Activated T-helper 2 cell treated with anti-CD3 and anti-CD28 coated beads, Interferon-gamma antibody, Interleukin-2, Interleukin-4, amounts not matched to agents 10 μg/mL and 5 μg/mL and 100 μg/mL, durations not matched to agents 14 hours and 24 hours and 36 hours (primary cell): ENCODE data around the gene ZBTB18. TPM values are rescaled to one million over a fixed set of nuclear protein-coding genes. Genes with fewer than 3 reads are reported as not detected.

ENCODE experiments used
- DNase-seq: peaks from one replicate; pipeline ENCODE4 v3.0.0; 2021; ENCODE audit warnings: low spot score
- H3K27ac Mint-ChIP-seq: one replicate; pipeline ENCODE4 v1.8.0; 2021; ENCODE audit warnings: mixed read lengths
- H3K27me3 Mint-ChIP-seq: one replicate; pipeline ENCODE4 v1.8.0; 2021; ENCODE audit warnings: low read depth, mixed read lengths
- H3K36me3 Mint-ChIP-seq: one replicate; pipeline ENCODE4 v1.8.0; 2021; ENCODE audit warnings: low read depth, mixed read lengths
- H3K4me1 Mint-ChIP-seq: one replicate; pipeline ENCODE4 v1.8.0; 2021; ENCODE audit warnings: low read depth, mixed read lengths
- H3K4me3 Mint-ChIP-seq: one replicate; pipeline ENCODE4 v1.8.0; 2021; ENCODE audit warnings: low read depth, mild to moderate bottlenecking, moderate library complexity, mixed read lengths
- H3K9me3 Mint-ChIP-seq: one replicate; pipeline ENCODE4 v1.8.0; 2021; ENCODE audit warnings: mixed read lengths
- intact Hi-C: fragments of 100-400 bp; cut with micrococcal nuclease; formaldehyde crosslinking; loops from one replicate; pipeline ENCODE4 v1.15.1; 2023
- total RNA-seq: library from RNA; stranded (reverse); gene quantifications from 2 replicates; pipeline ENCODE4 v1.2.3, GENCODE V29; 2022

ZBTB18 gene
- total RNA-seq, 1 donor from 2014 or later: 4.4 TPM

DNA sequence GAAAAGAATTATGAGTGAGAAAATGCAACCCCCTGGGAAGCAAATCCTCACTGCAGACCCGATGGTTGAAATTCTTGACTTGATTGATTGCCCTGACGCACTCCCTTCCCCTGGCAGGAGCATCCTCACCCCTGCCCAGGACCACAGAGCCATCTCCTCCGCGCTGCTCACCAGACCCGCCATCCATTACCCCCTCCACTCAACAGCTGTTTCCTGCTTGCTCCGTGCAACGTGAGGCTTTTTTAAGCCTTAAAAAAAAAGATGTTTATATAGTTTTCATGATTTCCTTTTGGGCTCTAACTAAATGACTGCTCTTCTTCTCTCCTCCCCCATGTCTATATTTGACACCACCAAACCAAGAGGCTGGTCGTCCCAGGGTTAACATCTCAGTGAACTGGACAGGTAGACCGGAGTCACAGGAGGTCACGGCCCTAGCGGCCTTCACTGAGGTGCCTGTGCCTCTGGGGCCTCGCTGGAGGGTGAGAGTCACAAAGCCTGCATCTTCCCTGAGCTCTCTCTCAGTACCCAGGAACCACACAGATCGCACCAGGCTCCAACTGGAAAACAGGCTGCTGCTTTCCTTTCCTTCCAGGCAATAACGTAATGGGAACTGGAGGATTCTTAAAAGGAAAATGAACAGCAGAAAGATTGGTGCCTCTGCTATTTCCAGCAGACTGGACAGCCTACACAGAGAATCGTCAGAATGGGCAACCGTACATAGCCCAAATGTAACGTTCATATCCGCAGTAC, 49.8 kb downstream of the ZBTB18 start:
- Mint-ChIP-seq H3K9me3 (no peaks in the 10 kb centered on the region), H3K27me3 (peaks cover 19% of the 10 kb centered on the region), H3K4me1 (peaks cover 1% of the 10 kb centered on the region), H3K4me3 (no peak overlapping the region), H3K36me3 (no peaks in the 10 kb centered on the region), H3K27ac (no peak overlapping the region)
- no peak for DNase-seq
- intact Hi-C loops: no loop called here

DNA sequence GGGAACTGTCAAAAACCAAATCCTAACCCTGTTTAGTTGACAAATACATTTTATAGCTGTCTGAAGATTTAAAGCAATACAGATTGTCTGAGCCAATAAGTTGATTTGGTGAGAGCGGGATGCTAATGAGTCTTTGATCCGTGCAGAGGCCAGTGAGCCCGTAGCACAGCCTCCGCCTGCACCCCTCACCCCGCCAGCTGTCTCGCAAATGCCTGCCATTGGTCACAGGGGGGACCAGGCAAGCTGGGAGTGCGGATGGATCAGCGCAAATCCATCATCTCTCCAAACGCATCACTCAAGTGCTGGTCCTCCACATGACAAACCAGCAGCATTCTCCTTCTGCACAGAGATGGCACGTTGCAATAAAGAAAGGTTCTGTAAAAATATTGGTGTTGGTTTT, 51.0 kb downstream of the ZBTB18 start:
- Mint-ChIP-seq H3K4me3 (no peak overlapping the region), H3K27ac (no peak overlapping the region), H3K27me3 (peaks cover 19% of the 10 kb centered on the region), H3K9me3 (no peaks in the 10 kb centered on the region), H3K36me3 (no peaks in the 10 kb centered on the region), H3K4me1 (peaks cover 1% of the 10 kb centered on the region)
- intact Hi-C loops: no loop called here
- DNase-seq: no peak

DNA sequence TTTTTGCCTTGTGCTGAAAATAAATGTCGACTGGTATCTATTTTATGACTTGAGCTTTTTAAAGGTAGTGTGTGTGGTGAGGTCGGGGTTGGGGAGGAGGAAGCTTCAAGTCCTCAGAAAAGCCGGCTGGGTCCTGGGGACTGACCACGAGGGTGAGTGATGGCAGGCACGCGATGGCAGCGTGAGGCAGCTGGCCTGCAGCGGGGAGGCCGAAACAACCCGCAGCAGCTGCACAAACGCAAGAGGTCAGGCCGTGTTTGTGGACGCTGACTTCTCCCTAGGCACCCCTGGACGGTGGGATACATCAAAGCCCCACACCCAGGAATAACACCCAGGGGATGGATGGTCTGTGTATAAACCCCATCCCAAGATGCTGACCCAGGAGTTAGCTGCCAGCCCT, 51.4 kb downstream of the ZBTB18 start:
- no peaks in the 10 kb centered on the region for H3K36me3 Mint-ChIP-seq
- H3K4me1 Mint-ChIP-seq: peaks cover 1% of the 10 kb centered on the region
- no peak overlapping the region for H3K4me3 Mint-ChIP-seq
- no peak overlapping the region for H3K27ac Mint-ChIP-seq
- no peak for DNase-seq
- H3K9me3 Mint-ChIP-seq: no peaks in the 10 kb centered on the region
- H3K27me3 Mint-ChIP-seq: peaks cover 19% of the 10 kb centered on the region
- intact Hi-C loops: no loop called here

DNA sequence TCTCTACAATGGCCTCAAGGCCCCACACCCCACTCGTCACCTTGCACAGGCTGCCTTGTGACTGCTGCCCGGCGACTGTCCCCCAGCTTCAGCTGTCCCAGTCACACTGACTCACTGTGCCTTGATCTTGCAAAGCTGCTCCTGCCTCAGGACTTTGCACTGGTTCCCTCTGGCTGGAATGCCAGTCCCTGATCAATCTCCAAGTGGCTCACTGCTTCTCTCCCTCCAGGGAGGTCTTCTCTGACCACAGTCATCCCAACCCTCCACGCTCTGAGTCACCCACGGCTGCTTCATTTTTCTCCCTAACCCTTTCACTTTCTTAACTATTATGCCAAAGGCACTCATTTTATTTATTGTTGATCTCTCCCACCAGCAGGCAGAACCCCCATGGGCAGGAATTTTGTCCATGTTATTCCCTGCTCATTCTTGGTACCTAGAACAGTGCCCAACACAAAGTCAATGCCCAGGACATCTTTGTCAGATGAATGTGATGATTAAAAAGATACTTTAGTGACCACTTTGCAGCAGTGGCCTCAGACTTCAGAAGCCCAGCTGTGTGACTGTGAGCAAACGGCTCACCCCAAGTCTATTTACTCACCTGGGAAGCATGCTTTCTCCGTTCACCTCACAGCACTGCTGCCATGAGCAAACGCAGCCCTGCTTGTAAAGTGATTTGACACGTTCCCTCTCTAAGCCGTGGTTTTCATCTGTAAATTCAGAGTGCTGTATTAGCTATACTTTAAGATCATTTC, 53.4 kb downstream of the ZBTB18 start:
- Mint-ChIP-seq H3K9me3 (no peaks in the 10 kb centered on the region), H3K4me1 (peaks cover 1% of the 10 kb centered on the region), H3K27me3 (peaks cover 13% of the 10 kb centered on the region), H3K36me3 (no peaks in the 10 kb centered on the region), H3K4me3 (no peak overlapping the region), H3K27ac (no peak overlapping the region)
- intact Hi-C loops: no loop called here
- DNase-seq: no peak

DNA sequence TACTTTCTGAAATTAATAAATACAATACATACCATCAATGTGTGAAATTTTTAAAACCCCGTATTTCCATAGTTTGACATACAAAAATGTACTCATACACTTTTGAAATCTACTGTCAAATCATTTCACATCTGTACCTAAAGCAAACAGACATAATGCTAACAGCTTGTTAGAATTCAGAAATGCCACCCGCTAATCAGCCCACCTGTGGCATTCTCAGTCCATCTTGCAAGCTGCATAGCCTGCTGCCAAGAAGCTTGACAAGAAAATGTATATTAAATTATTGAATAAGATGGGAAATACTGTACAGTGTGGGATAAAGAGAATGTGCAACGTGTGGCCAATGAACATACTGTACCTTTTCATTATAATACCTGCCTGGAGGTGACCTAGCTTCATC, 55.1 kb downstream of the ZBTB18 start:
- Mint-ChIP-seq H3K36me3 (no peaks in the 10 kb centered on the region), H3K27ac (no peak overlapping the region), H3K4me1 (no peaks in the 10 kb centered on the region), H3K27me3 (peaks cover 10% of the 10 kb centered on the region), H3K9me3 (no peaks in the 10 kb centered on the region), H3K4me3 (no peak overlapping the region)
- no peak for DNase-seq
- intact Hi-C loops: no loop called here

Other genes with a start within 250 kb of the ZBTB18 start
- 35.3 and 39.3 TPM in 2 replicates for gene AKT3, start 201.0 kb upstream of the ZBTB18 start, total RNA-seq